BE2C (cell line): ENCODE data around the gene CHST6.

Experiments used
- DNase-seq: peaks from one replicate; pipeline ENCODE4 v3.0.0-alpha.2; 2020
- H3K27me3 ChIP-seq: fragments of 250-450 bp; sonication (Bioruptor Pico); 2 replicates; pipeline ENCODE4 v1.5.1; 2020; ENCODE audit warnings: mild to moderate bottlenecking
- H3K36me3 ChIP-seq: fragments of 250-450 bp; sonication (Bioruptor Pico); 2 replicates; pipeline ENCODE4 v1.5.1; 2020; ENCODE audit warnings: mild to moderate bottlenecking
- H3K4me1 ChIP-seq: fragments of 250-450 bp; sonication (Bioruptor Pico); 2 replicates; pipeline ENCODE4 v1.5.1; 2020
- H3K4me3 ChIP-seq: 2 replicates; pipeline ENCODE4 v1.5.1; 2011; ENCODE audit warnings: low read depth, low read length
- H3K9me3 ChIP-seq: fragments of 250-450 bp; sonication (Bioruptor Pico); 2 replicates; pipeline ENCODE4 v1.5.1; 2020
- CTCF ChIP-seq: IDR thresholded peaks from 2 replicates; pipeline ENCODE4 v1.5.1; 2012; ENCODE audit warnings: mild to moderate bottlenecking, low read depth, low read length

The CHST6 gene

DNA sequence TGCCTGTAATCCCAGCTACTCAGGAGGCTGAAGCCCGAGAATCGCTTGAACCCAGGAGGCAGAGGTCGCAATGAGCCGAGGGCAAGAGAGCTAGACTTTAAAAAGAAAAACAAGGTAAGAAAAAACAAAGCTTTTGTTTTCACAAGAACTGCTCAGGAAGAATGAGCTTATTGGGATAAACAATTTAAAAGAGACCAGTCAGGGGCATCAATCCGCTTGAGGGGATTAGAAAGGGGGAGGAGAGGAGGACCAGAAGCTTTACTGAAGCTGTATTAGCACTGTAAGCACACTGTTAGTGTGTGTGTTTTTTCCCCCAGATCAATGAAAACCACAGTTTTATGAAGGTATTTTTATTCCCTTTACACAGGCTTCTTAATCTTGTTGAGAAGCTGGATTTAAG lies 39.6 kb downstream of the CHST6 start:
- no peak overlapping the region for H3K4me3 ChIP-seq
- peaks cover 16% of the 10 kb centered on the region for H3K4me1 ChIP-seq
- H3K9me3 ChIP-seq: no peaks in the 10 kb centered on the region
- peaks cover 3% of the 10 kb centered on the region for H3K36me3 ChIP-seq
- DNase-seq: no peak
- H3K27me3 ChIP-seq: no peaks in the 10 kb centered on the region
- no peak for TF ChIP-seq CTCF

DNA sequence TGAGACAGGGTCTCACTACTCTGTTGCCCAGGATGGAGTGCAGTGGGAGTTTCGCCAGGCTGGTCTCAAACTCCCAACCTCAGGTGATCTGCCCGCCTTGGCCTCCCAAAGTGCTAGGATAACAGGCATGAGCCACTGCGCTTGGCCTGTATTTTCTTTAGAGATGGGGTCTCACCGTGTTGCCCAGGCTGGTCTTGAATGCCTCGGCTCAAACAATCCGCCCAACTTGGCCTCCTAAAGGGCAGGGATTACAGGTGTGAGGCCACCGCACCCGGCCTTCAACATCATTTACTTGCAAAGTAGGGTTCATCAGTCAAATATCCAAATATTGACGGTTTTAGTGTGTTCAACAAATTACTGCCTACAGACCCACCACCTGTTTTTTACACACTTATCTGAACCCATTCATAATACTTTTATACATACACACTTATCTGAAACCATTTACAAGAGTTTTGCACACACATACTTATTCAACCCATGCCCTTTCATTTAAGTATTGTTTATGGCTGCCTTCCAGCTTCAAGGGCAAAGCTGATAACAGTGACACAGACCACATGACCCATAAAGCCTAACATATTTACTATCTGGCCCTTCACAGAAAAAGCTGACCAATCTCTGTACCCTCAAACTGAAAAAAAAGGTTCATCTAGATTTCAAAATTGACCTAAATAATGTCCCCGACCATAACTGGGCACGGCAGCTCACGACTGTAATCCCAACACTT lies 42.6 kb downstream of the CHST6 start:
- H3K27me3 ChIP-seq: no peaks in the 10 kb centered on the region
- H3K9me3 ChIP-seq: no peaks in the 10 kb centered on the region
- TF ChIP-seq CTCF: no peak
- no peak overlapping the region for H3K4me3 ChIP-seq
- peaks cover 7% of the 10 kb centered on the region for H3K36me3 ChIP-seq
- H3K4me1 ChIP-seq: peaks cover 16% of the 10 kb centered on the region
- DNase-seq: no peak

DNA sequence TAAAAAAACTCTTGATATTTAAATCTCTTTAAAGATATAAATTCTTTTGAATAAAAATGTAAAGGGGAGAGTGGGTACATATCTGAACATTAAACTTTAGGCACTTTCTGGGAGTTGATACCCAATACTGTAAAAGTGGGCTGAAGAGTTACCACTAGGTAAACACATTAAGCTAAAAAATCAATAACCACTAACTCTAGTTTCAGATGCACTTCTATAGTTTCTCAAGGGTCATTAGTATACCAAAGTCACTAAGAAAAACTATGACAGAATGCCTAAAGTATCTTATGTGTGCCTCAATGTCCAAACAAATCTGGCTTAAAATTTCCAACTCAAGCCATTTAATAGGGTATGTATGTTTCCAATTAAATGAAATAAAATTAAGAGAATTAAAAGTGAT lies 48.8 kb downstream of the CHST6 start:
- Histone ChIP-seq H3K27me3 (no peaks in the 10 kb centered on the region), H3K4me3 (no peak overlapping the region), H3K36me3 (peaks cover 7% of the 10 kb centered on the region), H3K4me1 (no peaks in the 10 kb centered on the region), H3K9me3 (no peaks in the 10 kb centered on the region)
- TF ChIP-seq CTCF: no peak
- DNase-seq: no peak

- no peak for DNase-seq
- no peaks in the 10 kb centered on the region for H3K9me3 ChIP-seq
- H3K4me1 ChIP-seq: no peaks in the 10 kb centered on the region
- no peak overlapping the region for H3K4me3 ChIP-seq
- H3K27me3 ChIP-seq: no peaks in the 10 kb centered on the region
- TF ChIP-seq CTCF: no peak
- H3K36me3 ChIP-seq: no peaks in the 10 kb centered on the region; the same call in 1 of the 2 replicates
Measured at GRCh38 chr16:75445298-75445697, 49.9 kb downstream of the CHST6 start.

DNA sequence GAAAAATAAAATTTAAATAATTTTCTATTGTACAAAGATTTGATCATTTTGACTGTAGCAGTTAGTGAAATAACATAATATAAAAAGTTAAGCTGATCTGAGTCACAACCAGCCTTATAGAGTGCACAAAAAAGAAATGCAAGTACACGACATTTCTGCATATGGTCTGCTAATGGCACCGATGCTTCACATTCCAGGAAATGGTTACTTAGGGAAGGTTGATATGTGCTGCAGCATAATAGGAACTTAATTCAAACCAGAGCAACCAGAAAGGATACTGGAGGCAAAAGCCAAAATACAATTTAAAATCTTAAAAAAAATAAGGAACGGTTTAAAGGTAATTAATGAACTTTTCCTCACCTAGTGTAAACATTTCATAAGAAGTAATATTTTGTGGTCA lies 51.9 kb downstream of the CHST6 start:
- TF ChIP-seq CTCF: no peak
- Histone ChIP-seq H3K9me3 (no peaks in the 10 kb centered on the region), H3K4me1 (no peaks in the 10 kb centered on the region), H3K4me3 (no peak overlapping the region), H3K27me3 (no peaks in the 10 kb centered on the region), H3K36me3 (no peaks in the 10 kb centered on the region)
- DNase-seq: no peak

DNA sequence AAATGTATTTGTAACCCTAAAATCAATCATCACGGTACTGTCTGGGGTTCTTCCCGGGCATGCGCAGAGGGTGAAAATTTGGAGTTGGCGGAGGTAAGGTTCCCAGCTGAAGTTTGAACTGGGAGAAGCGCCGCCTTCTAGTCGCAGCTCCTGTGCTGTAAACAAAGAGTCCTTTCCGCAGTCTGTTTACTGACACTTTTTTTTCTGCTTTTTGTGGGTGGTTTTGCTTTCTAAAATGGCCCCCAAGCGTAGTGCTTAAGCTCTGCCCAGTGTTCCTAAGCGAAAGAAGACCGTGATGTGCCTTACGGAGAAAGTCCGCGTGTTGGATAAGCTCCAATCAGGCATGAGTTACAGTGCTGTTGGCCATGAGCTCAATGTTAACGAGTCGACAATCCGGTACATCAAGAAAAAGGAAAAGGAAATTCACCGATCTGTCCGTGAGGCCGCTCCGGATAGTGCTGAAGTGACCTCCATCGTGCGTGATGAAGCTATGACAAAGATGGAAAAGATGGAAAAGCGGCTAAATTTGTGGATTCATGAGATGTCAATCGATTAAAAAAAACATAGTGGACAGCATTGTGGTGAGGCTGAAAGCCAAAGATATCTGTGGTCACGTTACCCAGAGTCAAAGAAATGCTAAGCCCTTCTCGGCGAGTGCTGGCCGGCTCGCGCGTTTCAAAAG lies 61.4 kb downstream of the CHST6 start:
- no peaks in the 10 kb centered on the region for H3K27me3 ChIP-seq
- DNase-seq: peak; percentile 69
- H3K4me1 ChIP-seq: no peaks in the 10 kb centered on the region
- H3K9me3 ChIP-seq: no peaks in the 10 kb centered on the region
- no peak; the same call in 1 of the 2 replicates for TF ChIP-seq CTCF
- H3K4me3 ChIP-seq: peak overlapping the region; percentile 96
- no peaks in the 10 kb centered on the region for H3K36me3 ChIP-seq
